ENCODE measurements around the gene TMEM213.

- no peak for TF ChIP-seq CTCF (IDR thresholded peaks at IDR 0.05 in 8 of 11, conservative IDR thresholded peaks at IDR 0.05 in 3 of 11)
- no peak for TF ChIP-seq POLR2AphosphoS5 (IDR thresholded peaks at IDR 0.05)
Measured at GRCh38 chr7:138843632-138844580, 46.1 kb downstream of the TMEM213 start.
